Muscle of arm (tissue), 12 donors: ENCODE measurements around the gene OR12D2. TPM values are rescaled to one million over a fixed set of nuclear protein-coding genes. Genes with fewer than 3 reads are reported as not detected.

Source experiments
- polyA plus RNA-seq, 12 donors: library from polyadenylated mRNA; unstranded; fragments of 120-200 nt; gene quantifications; one replicate each; pipeline ENCODE4 v1.2.1, GENCODE V29; 2013; ENCODE audit not compliant: insufficient read length in 12 of 12

OR12D2 gene
- polyA plus RNA-seq, 12 donors = not detected

Other genes with a start within 250 kb of the OR12D2 start
- not detected for gene OR2J2, start 224.7 kb upstream of the OR12D2 start, polyA plus RNA-seq
- gene OR14J1, start 93.9 kb upstream of the OR12D2 start, polyA plus RNA-seq = under 1 TPM in 10 of 12 donors, not detected in 2; 0.01 to 0.11 (median 0.05) TPM
- not detected for gene OR5V1, start 26.8 kb upstream of the OR12D2 start, polyA plus RNA-seq
- not detected for gene OR12D3, start 20.3 kb upstream of the OR12D2 start, polyA plus RNA-seq
- not detected for gene OR12D1, start 19.3 kb downstream of the OR12D2 start, polyA plus RNA-seq
- not detected for gene OR10C1, start 43.7 kb downstream of the OR12D2 start, polyA plus RNA-seq
- gene OR11A1, start 61.4 kb downstream of the OR12D2 start, polyA plus RNA-seq = not detected
- not detected for gene OR2H1, start 61.5 kb downstream of the OR12D2 start, polyA plus RNA-seq
- gene MAS1L, start 92.3 kb downstream of the OR12D2 start, polyA plus RNA-seq = not detected
- 10 to 100 TPM in 1 of 12 donors, 1 to 10 TPM in 2, under 1 TPM in 2, not detected in 7; 0.14 to 13.8 (median 2.1) TPM for gene UBD, start 164.1 kb downstream of the OR12D2 start, polyA plus RNA-seq
- gene OR2H2, start 189.5 kb downstream of the OR12D2 start, polyA plus RNA-seq = under 1 TPM in 8 of 12 donors, not detected in 4; 0.08 to 0.53 (median 0.16) TPM
- 10 to 100 TPM in 11 of 12 donors, not detected in 1; 25.4 to 85.6 (median 28.3) TPM for gene GABBR1, start 237.6 kb downstream of the OR12D2 start, polyA plus RNA-seq